Mucosa of descending colon (tissue), 3 donors: Measurements from ENCODE around the gene SVOP. TPM values are rescaled to one million over a fixed set of nuclear protein-coding genes. Genes with fewer than 3 reads are reported as not detected.

Experiments used
- ATAC-seq: fragments of 200-7000 bp; cut with Tn5 transposase; one replicate; pipeline ENCODE4 v1.9.1; 2020; ENCODE audit warnings: mild to moderate bottlenecking, moderate library complexity
- DNase-seq, 3 donors: peaks; one replicate each; pipeline ENCODE4 v3.0.0-alpha.2; 2020
- H3K36me3 ChIP-seq: fragments of 200-600 bp; one replicate; pipeline ENCODE4 v1.8.0; 2021; ENCODE audit warnings: low read depth, mild to moderate bottlenecking
- H3K4me1 ChIP-seq: fragments of 200-600 bp; one replicate; pipeline ENCODE4 v1.8.0; 2021; ENCODE audit warnings: low read depth, mild to moderate bottlenecking
- H3K4me3 ChIP-seq: fragments of 200-600 bp; one replicate; pipeline ENCODE4 v1.8.0; 2021; ENCODE audit warnings: mild to moderate bottlenecking
- H3K9me3 ChIP-seq: fragments of 200-600 bp; one replicate; pipeline ENCODE4 v1.8.0; 2021; ENCODE audit warnings: mild to moderate bottlenecking
- intact Hi-C, 2 donors: fragments of 100-400 bp; cut with DNase I in 1 of 2; cut with micrococcal nuclease in 1 of 2; formaldehyde crosslinking; loops; one replicate each; pipeline versions ENCODE4 v1.11.0 to v1.11.1; 2022; cut with DNase I, micrococcal nuclease
- total RNA-seq, 3 donors: library from RNA; stranded (reverse); fragmentation: NEBNext Ultra II Directional in 2 of 3; extraction: Animal tissue kit (Norgen Biotek cat#: 25700) in 2 of 3; gene quantifications; one replicate each; pipeline versions ENCODE4 v1.2.1 to v1.2.4, GENCODE V29; 2021 to 2023
- TF ChIP-seq, protein P1 (sequence below): fragments of 200-600 bp; IDR thresholded peaks from one replicate; pipeline ENCODE4 v1.8.0; 2022; ENCODE audit warnings: antibody characterized with exemption, mild to moderate bottlenecking
- donor health status: DM: no; HTN: no; CAD: no; lungs with moderate emphysema.
- donor health status: DM: no; HTN: no; CAD: no.
- donor health status: DM: no; HTN: yes; CAD: no.

Gene SVOP
- total RNA-seq, 3 donors from 2014 or later = 0.26 to 1.7 (median 0.31) TPM

DNA sequence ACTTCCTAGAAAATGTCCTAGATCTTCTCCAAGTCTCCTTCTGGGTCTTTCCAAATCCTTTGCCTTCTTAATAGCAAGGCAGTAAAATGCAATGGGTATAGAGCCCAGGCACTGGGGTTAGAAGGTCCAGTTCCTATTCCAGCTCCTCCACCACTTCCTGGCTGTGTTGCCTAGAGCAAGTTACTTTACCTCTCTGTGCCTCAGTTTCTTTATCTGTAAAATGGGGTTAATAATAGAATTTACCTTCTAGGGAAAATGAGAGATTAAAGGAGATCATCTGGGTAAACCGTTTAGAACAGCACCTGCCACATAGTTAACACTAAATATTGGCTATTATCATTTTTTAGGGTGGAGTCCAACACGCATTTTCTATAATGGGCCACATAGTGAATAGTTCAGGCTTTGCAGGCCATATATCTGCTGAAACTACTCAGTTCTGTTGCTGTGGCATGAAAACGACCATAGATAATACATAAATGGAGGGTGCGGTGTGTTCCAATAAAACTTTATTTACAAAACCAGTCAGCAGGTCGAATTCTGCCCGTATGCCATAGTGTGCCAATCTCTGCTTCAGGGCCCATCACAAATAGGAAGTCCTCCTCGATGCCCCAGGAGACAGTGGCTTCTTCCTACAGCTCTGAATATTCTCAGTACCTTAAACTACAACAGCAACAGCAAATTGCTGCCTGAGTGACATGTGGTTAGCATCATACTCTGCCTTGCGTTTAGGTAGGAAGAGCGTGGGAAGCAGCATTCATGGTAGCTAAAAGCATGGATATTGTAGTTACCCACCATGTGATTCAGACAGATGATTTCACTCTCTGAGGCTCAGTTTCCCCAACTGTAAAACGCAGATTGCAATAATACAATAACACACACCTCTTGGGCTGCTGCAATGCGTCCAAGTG, 60.9 kb downstream of the SVOP start:
- intact Hi-C loops = no loop called here
- TF ChIP-seq, protein P1, sequence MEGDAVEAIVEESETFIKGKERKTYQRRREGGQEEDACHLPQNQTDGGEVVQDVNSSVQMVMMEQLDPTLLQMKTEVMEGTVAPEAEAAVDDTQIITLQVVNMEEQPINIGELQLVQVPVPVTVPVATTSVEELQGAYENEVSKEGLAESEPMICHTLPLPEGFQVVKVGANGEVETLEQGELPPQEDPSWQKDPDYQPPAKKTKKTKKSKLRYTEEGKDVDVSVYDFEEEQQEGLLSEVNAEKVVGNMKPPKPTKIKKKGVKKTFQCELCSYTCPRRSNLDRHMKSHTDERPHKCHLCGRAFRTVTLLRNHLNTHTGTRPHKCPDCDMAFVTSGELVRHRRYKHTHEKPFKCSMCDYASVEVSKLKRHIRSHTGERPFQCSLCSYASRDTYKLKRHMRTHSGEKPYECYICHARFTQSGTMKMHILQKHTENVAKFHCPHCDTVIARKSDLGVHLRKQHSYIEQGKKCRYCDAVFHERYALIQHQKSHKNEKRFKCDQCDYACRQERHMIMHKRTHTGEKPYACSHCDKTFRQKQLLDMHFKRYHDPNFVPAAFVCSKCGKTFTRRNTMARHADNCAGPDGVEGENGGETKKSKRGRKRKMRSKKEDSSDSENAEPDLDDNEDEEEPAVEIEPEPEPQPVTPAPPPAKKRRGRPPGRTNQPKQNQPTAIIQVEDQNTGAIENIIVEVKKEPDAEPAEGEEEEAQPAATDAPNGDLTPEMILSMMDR = no peak
- Histone ChIP-seq H3K9me3 (no peaks in the 10 kb centered on the region), H3K4me1 (no peaks in the 10 kb centered on the region), H3K4me3 (no peak overlapping the region), H3K36me3 (no peaks in the 10 kb centered on the region)
- ATAC-seq = no peak
- no peak for DNase-seq

- no peaks in the 10 kb centered on the region for H3K4me1 ChIP-seq
- no peak for ATAC-seq
- H3K36me3 ChIP-seq = no peaks in the 10 kb centered on the region
- no peak overlapping the region for H3K4me3 ChIP-seq
- TF ChIP-seq, protein P1 = no peak
- DNase-seq = no peak
- intact Hi-C loops = no loop called here
- H3K9me3 ChIP-seq = no peaks in the 10 kb centered on the region
These were observed 65.5 kb downstream of the SVOP start for GRCh38 chr12:108955225-108955835.

DNA sequence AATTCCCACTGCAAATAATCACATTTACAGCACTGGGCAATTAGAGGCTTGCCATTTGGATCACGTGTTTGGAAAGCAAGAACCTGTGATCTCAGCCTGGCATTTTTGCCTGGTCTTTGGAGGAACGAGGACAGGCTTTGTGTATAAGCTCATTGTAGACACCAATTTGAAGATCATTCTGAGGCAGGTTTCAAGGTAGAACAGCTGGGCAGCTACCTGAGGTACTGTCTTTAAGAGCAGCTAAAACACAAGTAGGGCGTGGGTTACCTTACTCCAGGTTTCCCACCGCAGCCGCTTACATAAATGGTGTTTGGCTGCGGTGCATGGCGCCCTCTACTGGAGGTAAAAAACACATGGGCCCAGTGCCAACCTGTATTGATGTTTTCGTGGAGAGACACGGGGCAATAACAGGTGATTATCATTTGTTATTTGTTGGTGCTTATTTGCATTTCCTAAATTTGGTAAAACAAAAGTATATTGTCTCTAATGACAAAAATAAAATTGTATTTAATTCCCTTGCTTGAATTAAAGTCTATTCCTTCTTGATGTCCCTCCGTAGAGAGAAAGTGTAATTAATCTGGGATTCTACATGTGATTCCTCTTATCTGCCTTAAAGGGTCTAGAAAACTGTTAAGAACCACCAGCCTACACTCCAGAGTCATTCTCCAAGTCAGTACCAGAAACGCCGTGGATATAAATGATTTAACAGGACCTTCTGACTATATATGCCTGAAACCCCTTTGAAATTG, 69.7 kb downstream of the SVOP start:
- peak; percentile 95 for ATAC-seq

GRCh38 chr12:108949976-108950375, 70.9 kb downstream of the SVOP start:
- H3K9me3 ChIP-seq = peaks cover 9% of the 10 kb centered on the region
- no peak overlapping the region for H3K4me3 ChIP-seq
- H3K4me1 ChIP-seq = no peaks in the 10 kb centered on the region
- intact Hi-C loops = loop anchor here in 1 of 2 donors (5.0 kb wide), 1 partner anchor 333 kb away; no protein-coding TSS in a partner anchor
- ATAC-seq (no peak), DNase-seq (no peak)
- TF ChIP-seq, protein P1 = no peak
- H3K36me3 ChIP-seq = no peaks in the 10 kb centered on the region

More for the DNA sequence above, 69.7 kb downstream of the SVOP start:
- Histone ChIP-seq H3K4me1 (no peaks in the 10 kb centered on the region), H3K4me3 (no peak overlapping the region), H3K9me3 (peaks cover 9% of the 10 kb centered on the region), H3K36me3 (no peaks in the 10 kb centered on the region)
- TF ChIP-seq, protein P1 = peak; percentile 63
- peak; percentile 60 to 89 (median 83) for DNase-seq
- intact Hi-C loops = loop anchor here in 1 of 2 donors (5.0 kb wide), 1 partner anchor 334 kb away; no protein-coding TSS in a partner anchor

- Histone ChIP-seq H3K4me3 (no peak overlapping the region), H3K9me3 (peaks cover 9% of the 10 kb centered on the region), H3K36me3 (no peaks in the 10 kb centered on the region), H3K4me1 (no peaks in the 10 kb centered on the region)
- DNase-seq = no peak
- TF ChIP-seq, protein P1 = no peak
- no peak for ATAC-seq
- intact Hi-C loops = no loop called here
These were observed 72.5 kb downstream of the SVOP start for GRCh38 chr12:108948367-108948766.
